Measurements from ENCODE around the gene CLPSL2. TPM values are rescaled to one million over a fixed set of nuclear protein-coding genes. Genes with fewer than 3 reads are reported as not detected.

Gene CLPSL2
- total and polyA plus RNA-seq, 11 donors, result not detected

- TF ChIP-seq CTCF (IDR thresholded peaks at IDR 0.05), result no peak
- TF ChIP-seq POLR2A (IDR thresholded peaks at IDR 0.05), result no peak
- WGBS, 4 donors, result 91 to 94% (median 92%) methylated on average over 3 of the region's 3 CpGs
- H3K4me1 ChIP-seq, result peaks cover 11 to 59% (median 20%) of the 10 kb centered on the region in 12 donors
- no peak for ATAC-seq
- no peaks in the 10 kb centered on the region for H3K36me3 ChIP-seq
- intact Hi-C loops (cut with DNase I), result loop anchor here in 3 of 10 donors (5.0 kb wide), 3 partner anchors 48 to 213 kb away; partner anchors contain the start of gene FKBP5 (in 1 of the 3)
- peak overlapping the region in 2 of 12 donors; percentile 1 to 25 for H3K27ac ChIP-seq
- H3K9me3 ChIP-seq, result no peaks in the 10 kb centered on the region
- H3K4me3 ChIP-seq, result no peak overlapping the region
- no peak for DNase-seq
- no peaks in the 10 kb centered on the region for H3K27me3 ChIP-seq
Measured at GRCh38 chr6:35735452-35735851, 40.9 kb upstream of the CLPSL2 start.

- no peaks in the 10 kb centered on the region for H3K36me3 ChIP-seq
- H3K4me3 ChIP-seq, result no peak overlapping the region
- intact Hi-C loops (cut with DNase I), result loop anchor here (1.0 to 5.0 kb wide), 11 partner anchors 48 to 214 kb away; partner anchors contain the start of gene FKBP5 (in 2 of the 10)
- ATAC-seq (peak in 2 of 4 donors; percentile 19 to 44), DNase-seq (peak; percentile 67 to 84 (median 76))
- no peaks in the 10 kb centered on the region for H3K9me3 ChIP-seq
- peak overlapping the region in 1 of 12 donors; percentile 45 for H3K27ac ChIP-seq
- 57 to 67% (median 64%) methylated on average over 8 of the region's 8 CpGs for WGBS, 4 donors
- H3K27me3 ChIP-seq, result no peaks in the 10 kb centered on the region
- TF ChIP-seq POLR2A (IDR thresholded peaks at IDR 0.05), result no peak
- TF ChIP-seq CTCF (IDR thresholded peaks at IDR 0.05), result peak; percentile 86 to 97 (median 92)
- peaks cover 7 to 53% (median 18%) of the 10 kb centered on the region in 12 donors for H3K4me1 ChIP-seq
Measured at GRCh38 chr6:35736253-35736894, 40.0 kb upstream of the CLPSL2 start.

- H3K36me3 ChIP-seq, result no peaks in the 10 kb centered on the region
- H3K27ac ChIP-seq, result peak within 1 kb of the TSS in 1 of 12 donors; percentile 45
- no peak for DNase-seq
- ATAC-seq, result no peak
- WGBS, 4 donors, result 92 to 97% (median 93%) methylated on average over 10 of the region's 10 CpGs
- H3K4me1 ChIP-seq, result peaks cover 7 to 50% (median 18%) of the 10 kb centered on the region in 12 donors
- H3K4me3 ChIP-seq, result no peak within 1 kb of the TSS
- TF ChIP-seq CTCF (IDR thresholded peaks at IDR 0.05), result no peak
- TF ChIP-seq POLR2A (IDR thresholded peaks at IDR 0.05), result no peak
- H3K9me3 ChIP-seq, result no peaks in the 10 kb centered on the region
- H3K27me3 ChIP-seq, result no peaks in the 10 kb centered on the region
- intact Hi-C loops (cut with DNase I), result loop anchor here (1.0 to 5.0 kb wide), 12 partner anchors 48 to 215 kb away; partner anchors contain the start of gene FKBP5 (in 2 of the 10)
Measured at GRCh38 chr6:35736982-35737412, 39.4 kb upstream of the CLPSL2 start, which contains the start of gene ARMC12. Gene ARMC12 (plus strand): TSS chr6:35737032. CDS start chr6:35737109, 77 bp downstream.

Measured in heart left ventricle (tissue), 16 donors.